Measurements from ENCODE around the gene RABGEF1.
"Not testable (repeated sequence)": the region's sequence is repeated elsewhere in the genome, so short reads cannot be mapped to it uniquely, and the experiment has no call there.

- not testable (repeated sequence) for TF ChIP-seq CTCF (conservative IDR thresholded peaks at IDR 0.05 in 1 of 2, IDR thresholded peaks at IDR 0.05 in 1 of 2; ENCODE audit: low read depth in 1 of 2, low read length in 2 of 2); EZH2 (IDR thresholded peaks at IDR 0.05; ENCODE audit: low read length, missing control alignments)
These were observed 45.1 kb upstream of the RABGEF1 start for GRCh38 chr7:66695417-66695816.
